Stimulated activated CD4-positive, alpha-beta T cell treated with anti-CD3 and anti-CD28 coated beads, Interleukin-12 subunit alpha, Interleukin-12 subunit beta, amount 100 ng/mL, for 48 hours (primary cell): ENCODE measurements around the gene SKA3.
"Not testable (repeated sequence)": the region's sequence is repeated elsewhere in the genome, so short reads cannot be mapped to it uniquely, and the experiment has no call there.

Experiments used
- DNase-seq, 3 donors: peaks; one replicate each; pipeline ENCODE4 v3.0.0-alpha.2; 2020; ENCODE audit warnings: low read depth in 2 of 3, low spot score in 1 of 3

SKA3 gene

DNA sequence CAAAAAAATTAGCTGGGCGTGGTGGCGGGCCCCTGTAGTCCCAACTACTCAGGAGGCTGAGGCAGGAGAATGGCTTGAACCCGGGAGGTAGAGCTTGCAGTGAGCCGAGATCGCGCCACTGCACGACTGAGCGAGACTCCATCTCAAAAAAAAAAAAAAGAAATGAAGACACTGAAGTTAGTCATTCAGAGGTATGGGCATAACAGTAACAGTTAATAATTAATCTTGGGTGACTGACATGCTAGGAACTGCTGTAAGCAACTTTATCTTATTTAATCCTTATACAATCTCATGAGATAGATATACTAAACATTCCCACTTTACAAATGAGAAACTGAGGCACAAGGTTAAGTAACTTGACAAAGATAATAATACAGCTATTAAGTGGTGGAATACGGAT is 4.9 kb downstream of the SKA3 start:
- no peak for DNase-seq

GRCh38 chr13:21165606-21166005 is 10.7 kb downstream of the SKA3 start:
- not testable (repeated sequence) for DNase-seq

GRCh38 chr13:21164631-21165030 is 11.7 kb downstream of the SKA3 start:
- DNase-seq, result no peak

- DNase-seq, result no peak
These were observed 24.0 kb downstream of the SKA3 start for GRCh38 chr13:21152251-21152899.

DNA sequence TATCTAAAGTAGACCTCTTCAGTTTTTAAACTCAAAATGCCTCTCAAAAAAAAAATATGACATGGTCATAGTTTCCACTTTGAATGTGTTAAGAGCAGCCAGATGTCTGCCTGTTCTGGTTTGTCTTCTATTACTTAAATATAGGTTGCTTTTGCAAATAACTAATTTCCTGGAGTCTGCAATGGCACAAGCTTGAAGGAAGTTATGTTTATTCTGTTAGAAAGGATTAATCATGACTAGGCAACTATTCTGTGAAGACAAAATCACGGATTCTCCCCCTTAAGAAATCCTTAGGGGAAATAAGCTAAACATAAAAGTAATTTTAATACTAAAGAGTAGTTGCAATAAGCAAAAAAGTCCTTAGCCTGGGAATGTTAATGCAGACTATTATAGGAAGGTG is 26.3 kb downstream of the SKA3 start:
- no peak for DNase-seq

DNA sequence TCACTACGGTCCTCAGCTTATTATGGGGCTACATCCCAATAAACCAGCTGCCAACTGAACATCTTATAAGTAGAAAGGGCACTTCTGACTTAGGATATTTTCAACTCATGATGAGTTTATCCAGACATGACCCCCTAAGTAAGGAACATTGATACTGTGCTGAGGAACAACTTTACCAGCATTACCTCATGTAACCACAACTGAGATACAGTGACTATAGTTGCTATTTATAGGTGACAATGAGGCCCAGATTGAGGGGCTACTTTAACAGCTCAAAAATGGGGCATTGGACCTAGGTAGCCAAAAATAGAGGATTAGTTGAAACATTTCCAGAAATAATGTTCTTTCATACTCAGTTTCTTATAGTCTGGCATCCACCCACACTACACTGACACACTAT is 26.8 kb downstream of the SKA3 start:
- DNase-seq, result no peak

- DNase-seq, result no peak
These were observed 27.6 kb downstream of the SKA3 start for GRCh38 chr13:21148557-21149258.

GRCh38 chr13:21147827-21148226 is 28.5 kb downstream of the SKA3 start:
- no peak for DNase-seq

DNA sequence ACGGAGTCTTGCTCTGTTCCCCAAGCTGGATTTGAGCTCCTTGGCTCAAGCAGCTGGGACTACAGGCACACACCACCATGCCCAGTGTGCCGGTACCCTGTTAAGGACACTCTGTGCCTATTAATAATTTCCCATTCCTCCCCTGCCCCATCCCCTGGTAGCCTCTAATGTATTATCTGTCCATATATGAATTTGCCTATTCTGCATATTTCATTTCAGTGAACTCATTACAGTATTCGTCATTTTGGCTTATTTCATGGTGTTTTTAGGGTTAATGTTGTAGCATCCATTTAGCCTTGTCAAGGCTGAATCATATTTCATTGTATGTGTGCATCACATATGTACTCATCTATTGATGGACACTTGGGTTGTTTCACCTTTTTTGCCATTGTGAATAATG is 33.6 kb downstream of the SKA3 start:
- no peak for DNase-seq

GRCh38 chr13:21139374-21139773 is 37.0 kb downstream of the SKA3 start:
- DNase-seq, result no peak

- no peak for DNase-seq
These were observed 37.8 kb downstream of the SKA3 start for GRCh38 chr13:21138561-21138960.

- DNase-seq, result no peak
These were observed 38.7 kb downstream of the SKA3 start for GRCh38 chr13:21137696-21138095.

DNA sequence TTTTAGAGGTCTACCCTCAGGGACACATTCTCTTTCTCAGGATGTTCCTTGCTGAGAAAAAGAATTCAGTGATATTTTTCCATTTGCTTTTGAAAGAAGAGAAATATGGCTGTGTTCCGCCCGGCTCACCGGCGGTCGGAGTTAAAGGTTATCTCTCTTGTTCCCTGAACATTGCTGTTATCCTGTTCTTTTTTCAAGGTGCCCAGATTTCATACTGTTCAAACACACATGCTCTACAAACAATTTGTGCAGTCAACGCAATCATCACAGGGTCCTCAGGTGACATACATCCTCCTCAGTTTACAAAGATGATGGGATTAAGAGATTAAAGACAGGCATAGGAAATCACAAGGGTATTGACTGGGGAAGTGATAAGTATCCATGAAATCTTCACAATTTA is 40.5 kb downstream of the SKA3 start:
- DNase-seq, result not testable (repeated sequence)

- no peak for DNase-seq
These were observed 41.9 kb downstream of the SKA3 start for GRCh38 chr13:21134475-21134874.

- DNase-seq, result no peak
These were observed 43.3 kb downstream of the SKA3 start for GRCh38 chr13:21133077-21133476.

GRCh38 chr13:21130116-21130515 is 46.2 kb downstream of the SKA3 start:
- DNase-seq, result no peak

GRCh38 chr13:21124852-21125251 is 51.5 kb downstream of the SKA3 start:
- DNase-seq, result no peak

DNA sequence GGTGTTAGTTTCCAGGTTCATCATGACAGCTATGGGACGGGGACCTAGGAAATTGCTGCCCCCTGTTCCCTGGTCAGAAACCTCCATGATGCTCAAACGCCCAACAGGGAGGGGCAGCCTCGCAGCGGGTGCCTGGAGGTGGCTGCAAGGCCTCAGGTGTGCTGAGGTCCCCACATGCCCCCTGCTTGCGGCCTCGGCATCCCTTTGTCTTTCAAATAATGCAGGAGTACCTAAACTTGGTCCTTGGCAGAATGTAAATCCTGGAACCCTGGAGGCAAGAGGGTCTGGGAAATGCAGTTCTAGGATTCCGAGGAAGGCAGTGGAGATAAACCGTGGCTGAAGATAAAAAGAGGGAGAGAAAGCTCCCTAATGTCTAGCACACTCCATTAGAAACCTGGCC is 52.4 kb downstream of the SKA3 start:
- DNase-seq, result no peak

DNA sequence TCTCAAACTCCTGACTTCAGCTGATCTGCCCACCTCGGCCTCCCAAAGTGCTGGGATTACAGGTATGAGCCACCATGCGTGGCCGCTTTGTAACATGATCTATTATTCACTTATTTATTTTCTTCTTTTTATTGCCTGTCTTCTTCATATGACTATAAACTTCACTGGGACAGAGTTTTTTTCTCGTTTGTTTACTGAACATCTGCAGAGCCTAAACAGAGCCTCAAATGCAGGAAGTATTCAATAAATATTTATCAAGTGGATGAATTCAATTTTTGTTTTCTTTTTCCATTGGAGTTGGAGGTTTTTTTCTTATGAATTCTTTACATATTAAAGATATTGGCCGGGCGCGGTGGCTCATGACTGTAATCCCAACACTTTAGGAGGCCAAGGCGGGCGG is 54.7 kb downstream of the SKA3 start:
- DNase-seq, result no peak

GRCh38 chr13:21120191-21120590 is 56.2 kb downstream of the SKA3 start:
- DNase-seq, result no peak

GRCh38 chr13:21119526-21119925 is 56.8 kb downstream of the SKA3 start:
- no peak for DNase-seq

DNA sequence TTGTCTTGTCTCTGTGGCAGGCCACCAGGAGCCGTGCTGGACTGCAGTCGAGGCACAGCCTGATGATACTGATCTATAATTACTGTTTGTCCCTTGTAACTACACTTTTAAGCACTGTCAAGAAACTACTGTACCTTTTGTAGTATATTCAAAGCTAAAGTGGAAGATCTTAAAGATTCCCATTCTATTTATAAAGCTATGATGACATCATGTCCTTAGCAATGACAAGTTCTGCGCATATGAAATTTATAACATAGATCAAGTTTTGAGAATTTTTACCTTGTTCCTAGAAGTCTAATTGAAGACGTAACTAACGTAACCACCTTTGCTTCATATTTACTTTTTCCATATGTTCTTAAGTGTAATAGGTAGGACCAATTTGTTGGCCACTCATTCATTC is 58.2 kb downstream of the SKA3 start:
- no peak for DNase-seq
